Kasumi-1 (cell line): Measurements from ENCODE around the gene STK11.

Experiments
- DNase-seq, 2 experiments: peaks; one replicate each; lab custom pipeline; 2025; lab: John Stamatoyannopoulos, UW

STK11 gene

DNA sequence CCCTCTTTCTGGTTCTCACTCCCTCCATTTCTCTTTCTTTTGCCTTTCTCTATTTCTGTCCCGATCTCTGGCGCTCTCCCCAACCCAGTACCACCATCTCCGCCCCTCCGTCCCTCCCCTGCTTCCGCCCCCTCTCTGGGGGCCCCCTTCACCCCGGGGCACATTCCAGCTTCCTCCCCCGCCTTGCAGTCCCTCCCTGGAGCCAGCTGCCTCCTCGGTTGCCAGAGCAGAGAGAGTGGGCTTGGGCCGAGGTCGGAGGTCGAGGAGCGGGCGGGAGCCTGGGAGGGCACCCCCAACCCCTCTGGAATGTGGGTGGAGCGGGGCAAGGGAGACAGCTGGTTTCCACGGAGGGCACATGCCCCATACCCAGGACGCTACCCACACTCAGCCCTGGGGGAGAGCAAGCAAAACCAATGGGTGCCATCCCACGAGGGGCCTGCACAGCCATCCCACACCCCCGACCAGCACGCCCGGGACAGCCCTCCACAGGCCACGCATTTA lies 57.1 kb downstream of the STK11 start:
- no peak for DNase-seq

GRCh38 chr19:1263188-1263587 lies 57.6 kb downstream of the STK11 start:
- DNase-seq = no peak

DNA sequence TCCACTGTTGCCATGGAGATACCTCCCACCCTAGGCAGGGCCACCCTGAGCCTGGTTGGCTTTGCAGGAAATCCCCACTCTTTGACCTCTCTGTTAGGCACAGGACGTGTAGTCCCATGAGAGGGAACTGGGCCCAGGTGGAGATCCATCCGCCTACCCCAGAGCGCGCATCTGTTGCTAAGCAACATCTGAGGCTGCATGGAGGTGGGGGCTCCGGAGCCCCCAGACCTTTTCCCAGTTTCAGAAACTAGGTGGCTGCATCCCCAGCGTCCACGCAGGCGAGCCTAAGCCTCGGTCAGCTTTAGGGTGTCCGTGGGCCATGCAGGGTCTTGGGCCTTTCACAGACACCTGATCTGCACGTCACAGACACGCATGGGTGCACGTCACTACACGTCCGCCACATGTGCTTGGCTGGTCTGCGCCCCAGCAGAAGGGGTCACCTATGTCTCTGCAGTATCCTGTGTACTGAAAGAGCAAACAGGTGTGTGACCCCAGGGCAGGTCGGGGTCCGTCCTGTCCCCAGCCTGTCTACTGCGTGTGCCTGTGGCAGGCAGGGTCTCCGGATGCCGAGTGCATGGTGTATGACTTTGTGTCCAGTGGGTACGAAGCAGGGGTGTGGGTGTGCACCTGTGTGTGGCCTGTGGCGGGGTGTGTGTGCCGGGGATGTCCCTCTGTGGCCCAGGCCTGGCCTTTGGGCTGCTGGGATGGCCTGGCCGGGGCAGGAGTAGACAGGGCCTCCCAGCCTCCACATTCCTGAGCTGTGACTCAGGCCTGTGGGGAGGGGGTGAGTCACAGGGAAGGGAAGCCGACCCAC lies 59.4 kb downstream of the STK11 start:
- DNase-seq = no peak

GRCh38 chr19:1265615-1266128 lies 60.1 kb downstream of the STK11 start:
- DNase-seq = no peak

GRCh38 chr19:1266129-1266915 lies 60.7 kb downstream of the STK11 start:
- DNase-seq = peak; percentile 52 to 63

- DNase-seq = peak in 1 of 2 experiments; percentile 16
Observed at GRCh38 chr19:1266916-1267476, 61.4 kb downstream of the STK11 start.

DNA sequence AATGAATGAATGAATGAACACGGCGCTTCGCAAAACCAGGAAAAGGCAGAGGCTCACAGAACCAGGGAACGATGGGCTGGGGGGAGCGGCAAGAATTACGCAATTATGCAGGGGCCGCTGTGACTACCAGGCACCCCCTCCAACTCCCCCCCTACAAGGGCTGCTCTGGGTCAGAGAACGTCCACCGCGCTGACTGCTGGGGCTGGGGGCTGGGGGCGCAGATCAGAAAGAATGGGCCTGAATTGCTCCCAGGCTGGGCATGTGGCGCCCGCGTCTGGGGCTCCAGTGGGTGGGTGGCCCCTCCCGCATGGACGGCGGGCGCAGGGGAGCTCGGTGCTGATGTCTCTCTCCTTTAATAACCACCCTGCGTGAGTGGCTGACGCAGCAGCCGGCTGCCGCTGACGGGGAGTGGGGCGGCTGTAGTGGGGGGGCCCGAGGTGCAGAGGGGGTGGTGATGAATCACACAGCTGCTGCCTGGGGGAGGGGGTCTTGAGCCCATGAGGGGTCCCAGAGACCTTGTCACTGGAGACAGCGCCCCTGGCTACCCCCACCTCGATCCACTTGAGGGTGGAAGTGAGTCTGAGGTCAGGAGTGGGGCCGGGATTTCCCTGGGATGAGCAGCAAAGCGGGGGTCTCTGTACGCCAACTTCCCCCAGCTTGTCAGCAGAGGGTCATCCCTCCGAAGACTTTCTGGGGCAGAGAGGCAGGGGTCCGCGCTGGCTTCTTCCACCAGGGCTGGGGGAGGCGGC lies 62.1 kb downstream of the STK11 start:
- DNase-seq = no peak

DNA sequence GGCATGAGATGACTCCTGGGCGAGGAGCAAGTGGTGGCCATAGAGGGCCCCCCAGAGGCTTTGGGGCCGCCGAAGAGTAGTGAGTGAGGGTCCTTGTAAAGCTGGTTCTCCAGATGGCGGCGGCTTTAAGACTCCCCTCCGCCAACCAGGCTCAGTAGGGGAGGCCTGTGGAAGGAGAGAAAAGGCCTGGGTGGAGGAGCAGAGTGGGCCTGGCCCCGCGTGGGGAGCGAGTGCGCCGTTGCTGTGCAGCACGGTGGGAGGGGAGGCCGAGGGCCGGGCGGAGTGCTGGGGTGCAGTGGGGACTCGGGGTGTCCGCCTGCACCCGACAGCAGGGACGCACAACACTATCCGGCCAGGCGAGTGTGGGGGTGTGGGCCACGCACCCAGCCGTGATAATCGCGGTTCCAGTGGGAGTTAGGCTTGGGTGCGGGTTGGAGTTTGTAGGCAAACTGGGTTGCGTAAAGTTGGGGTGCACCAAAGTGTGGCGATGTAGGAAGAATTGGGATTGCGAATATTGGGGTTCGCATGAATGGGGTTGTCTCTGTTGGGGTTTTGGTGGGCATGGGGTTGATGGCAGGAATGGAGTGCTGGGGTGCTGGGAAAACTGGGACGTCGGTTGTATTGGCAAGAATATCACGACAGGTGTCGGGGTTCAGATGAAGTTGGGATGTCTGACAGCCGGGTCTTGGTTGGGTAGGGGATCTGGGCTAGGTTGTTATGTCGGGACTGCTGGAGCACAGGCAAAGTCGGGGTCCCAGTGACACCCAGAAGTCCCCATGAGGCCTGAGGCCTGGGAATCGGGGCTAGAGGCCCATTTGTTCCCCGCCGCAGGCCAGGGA lies 62.9 kb downstream of the STK11 start:
- DNase-seq = no peak

DNA sequence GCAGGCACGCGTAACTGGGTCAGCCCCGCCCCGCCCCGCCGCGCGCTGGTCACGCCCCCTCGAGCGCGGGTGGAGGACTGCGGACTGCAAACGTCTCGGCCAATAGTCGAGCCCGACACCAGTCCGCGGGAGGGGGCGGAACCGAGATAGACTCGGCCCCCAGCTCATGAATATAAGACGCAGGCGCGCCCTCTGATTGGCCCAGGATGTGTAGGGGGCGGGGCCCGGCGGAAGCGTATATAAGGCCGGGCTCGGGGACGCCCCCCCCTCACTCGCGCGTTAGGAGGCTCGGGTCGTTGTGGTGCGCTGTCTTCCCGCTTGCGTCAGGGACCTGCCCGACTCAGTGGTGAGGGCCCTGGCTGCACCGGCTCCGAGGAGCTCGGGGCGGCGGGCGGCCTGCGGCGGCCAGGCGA lies 63.5 kb downstream of the STK11 start, which contains the start of gene CIRBP:
TSS of gene CIRBP (plus strand) at position 268 of the 413 bp plus-strand sequence. CDS start 1,602 bp downstream, outside the sequence.
- DNase-seq = peak; percentile 93 to 94

GRCh38 chr19:1269478-1270212 lies 64.1 kb downstream of the STK11 start:
- peak; percentile 49 to 52 for DNase-seq

GRCh38 chr19:1270213-1270853 lies 64.8 kb downstream of the STK11 start:
- DNase-seq = no peak

DNA sequence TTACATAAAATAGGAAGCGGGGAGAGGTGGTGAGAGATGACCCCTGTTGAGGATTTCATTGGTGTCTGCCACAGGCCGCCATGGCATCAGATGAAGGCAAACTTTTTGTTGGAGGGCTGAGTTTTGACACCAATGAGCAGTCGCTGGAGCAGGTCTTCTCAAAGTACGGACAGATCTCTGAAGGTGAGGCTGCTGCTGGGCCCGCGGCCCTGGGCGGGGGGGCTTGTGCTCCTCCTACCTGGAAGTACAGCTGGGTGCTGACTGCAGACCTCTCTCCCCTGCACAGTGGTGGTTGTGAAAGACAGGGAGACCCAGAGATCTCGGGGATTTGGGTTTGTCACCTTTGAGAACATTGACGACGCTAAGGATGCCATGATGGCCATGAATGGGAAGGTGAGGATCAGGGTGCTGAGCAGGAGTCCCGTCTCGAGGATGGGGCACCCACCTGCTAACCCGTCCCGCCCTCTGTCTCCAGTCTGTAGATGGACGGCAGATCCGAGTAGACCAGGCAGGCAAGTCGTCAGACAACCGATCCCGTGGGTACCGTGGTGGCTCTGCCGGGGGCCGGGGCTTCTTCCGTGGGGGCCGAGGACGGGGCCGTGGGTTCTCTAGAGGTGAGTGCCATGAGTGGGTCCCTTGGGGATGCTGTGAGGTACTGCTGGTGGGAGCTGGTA lies 65.4 kb downstream of the STK11 start:
- no peak for DNase-seq

DNA sequence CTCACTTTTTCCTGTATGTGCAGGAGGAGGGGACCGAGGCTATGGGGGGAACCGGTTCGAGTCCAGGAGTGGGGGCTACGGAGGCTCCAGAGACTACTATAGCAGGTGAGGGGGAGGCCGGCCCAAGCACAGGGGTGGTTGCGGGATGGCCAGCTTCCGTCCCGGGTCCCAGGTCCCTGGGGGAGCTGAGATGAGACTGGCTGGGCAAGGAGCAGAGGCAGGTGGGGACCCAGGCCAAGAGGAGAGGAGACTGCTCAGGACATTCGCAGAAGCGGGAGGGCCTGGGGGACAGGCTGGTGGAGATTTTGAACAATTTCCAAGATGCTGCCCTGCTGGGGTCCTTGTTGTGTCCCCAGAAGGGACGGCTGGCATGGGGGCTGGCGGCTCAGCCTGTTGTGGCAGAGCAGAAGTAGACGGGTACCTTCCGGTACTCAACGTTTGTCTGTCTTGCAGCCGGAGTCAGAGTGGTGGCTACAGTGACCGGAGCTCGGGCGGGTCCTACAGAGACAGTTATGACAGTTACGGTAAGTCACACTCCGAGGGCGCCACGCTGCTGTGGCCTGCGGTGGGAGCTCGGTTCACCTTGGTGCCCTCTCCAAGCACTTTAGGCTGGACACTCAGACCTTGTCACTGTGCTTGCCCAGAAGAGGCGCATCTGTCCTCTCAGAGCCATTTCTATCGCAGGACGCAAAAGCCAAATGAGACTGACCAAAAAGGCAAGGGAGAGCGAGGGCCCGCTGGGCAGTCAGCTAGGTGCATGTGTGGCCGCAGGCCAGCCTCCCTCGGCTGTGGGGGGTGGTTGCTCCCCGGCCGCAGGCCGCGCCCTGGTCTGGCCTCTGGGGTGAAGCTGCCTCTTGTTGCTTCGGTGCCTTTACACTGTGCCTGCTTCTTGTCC lies 66.2 kb downstream of the STK11 start:
- no peak for DNase-seq

- DNase-seq = no peak
Observed at GRCh38 chr19:1272423-1273262, 67.1 kb downstream of the STK11 start.

- no peak for DNase-seq
Observed at GRCh38 chr19:1273263-1274041, 67.9 kb downstream of the STK11 start.
